DOHH2 (cell line): ENCODE results near the gene PAX2.

ENCODE experiments used
- H3F3A ChIP-seq: fragments of 200-600 bp; sonication (generic), shearing (Covaris generic); 2 replicates; pipeline ENCODE4 v1.6.0; 2016; ENCODE audit warnings: antibody characterized with exemption, mild to moderate bottlenecking; ENCODE audit not compliant: control insufficient read depth, insufficient read depth
- H3K27ac ChIP-seq: fragments of 200-600 bp; sonication (generic); 2 replicates; pipeline ENCODE4 v1.5.1; 2014; ENCODE audit warnings: low read depth, mild to moderate bottlenecking, low read length, moderate library complexity
- H3K27me3 ChIP-seq: fragments of 200-600 bp; sonication (generic); 2 replicates; pipeline ENCODE4 v1.6.1; 2014; ENCODE audit warnings: mild to moderate bottlenecking, low read length, mixed read lengths; ENCODE audit not compliant: control insufficient read depth
- H3K36me3 ChIP-seq: fragments of 200-600 bp; sonication (generic); 2 replicates; pipeline ENCODE4 v1.6.1; 2014; ENCODE audit warnings: mild to moderate bottlenecking, low read length, moderate library complexity, mixed read lengths; ENCODE audit not compliant: control insufficient read depth
- H3K4me1 ChIP-seq: fragments of 200-600 bp; sonication (generic); 2 replicates; pipeline ENCODE4 v1.6.1; 2014; ENCODE audit warnings: mild to moderate bottlenecking, low read length, mixed read lengths; ENCODE audit not compliant: control insufficient read depth
- H3K4me2 ChIP-seq: fragments of 200-600 bp; sonication (generic); 2 replicates; pipeline ENCODE4 v1.6.0; 2014; ENCODE audit warnings: mild to moderate bottlenecking, low read length, moderate library complexity
- H3K4me3 ChIP-seq: fragments of 200-600 bp; sonication (generic); 2 replicates; pipeline ENCODE4 v1.5.1; 2014; ENCODE audit warnings: mild to moderate bottlenecking, low read length, mixed read lengths
- H3K79me2 ChIP-seq: fragments of 200-600 bp; sonication (generic); 2 replicates; pipeline ENCODE4 v1.6.1; 2014; ENCODE audit warnings: mild to moderate bottlenecking, low read length, mixed read lengths; ENCODE audit not compliant: control insufficient read depth
- H3K9me2 ChIP-seq: fragments of 200-600 bp; sonication (generic); replicated peaks from 2 replicates; pipeline ENCODE4 v1.6.1; 2014; ENCODE audit warnings: mild to moderate bottlenecking, low read length, mixed read lengths; ENCODE audit not compliant: control insufficient read depth
- H3K9me3 ChIP-seq: fragments of 200-600 bp; sonication (generic); 2 replicates; pipeline ENCODE4 v1.6.1; 2014; ENCODE audit warnings: antibody characterized with exemption, low read length, mixed read lengths; ENCODE audit not compliant: control insufficient read depth, insufficient read depth
- H4K20me1 ChIP-seq: fragments of 200-600 bp; sonication (generic); 2 replicates; pipeline ENCODE4 v1.6.0; 2014; ENCODE audit warnings: low read depth, mild to moderate bottlenecking, antibody characterized with exemption, low read length, moderate library complexity; ENCODE audit not compliant: control insufficient read depth, insufficient read depth
- CTCF ChIP-seq: fragments of 200-600 bp; sonication (generic); IDR thresholded peaks from one replicate; pipeline ENCODE4 v1.5.1; 2014; ENCODE audit warnings: antibody characterized with exemption, mild to moderate bottlenecking, low read depth, low read length; ENCODE audit not compliant: poor library complexity, severe bottlenecking
- EZH2phosphoT487 ChIP-seq: fragments of 200-600 bp; sonication (generic); IDR thresholded peaks from 2 replicates; pipeline ENCODE4 v1.6.1; 2017; ENCODE audit warnings: borderline replicate concordance, mild to moderate bottlenecking, antibody characterized with exemption, low read length, moderate library complexity, mixed read lengths

Gene PAX2

DNA sequence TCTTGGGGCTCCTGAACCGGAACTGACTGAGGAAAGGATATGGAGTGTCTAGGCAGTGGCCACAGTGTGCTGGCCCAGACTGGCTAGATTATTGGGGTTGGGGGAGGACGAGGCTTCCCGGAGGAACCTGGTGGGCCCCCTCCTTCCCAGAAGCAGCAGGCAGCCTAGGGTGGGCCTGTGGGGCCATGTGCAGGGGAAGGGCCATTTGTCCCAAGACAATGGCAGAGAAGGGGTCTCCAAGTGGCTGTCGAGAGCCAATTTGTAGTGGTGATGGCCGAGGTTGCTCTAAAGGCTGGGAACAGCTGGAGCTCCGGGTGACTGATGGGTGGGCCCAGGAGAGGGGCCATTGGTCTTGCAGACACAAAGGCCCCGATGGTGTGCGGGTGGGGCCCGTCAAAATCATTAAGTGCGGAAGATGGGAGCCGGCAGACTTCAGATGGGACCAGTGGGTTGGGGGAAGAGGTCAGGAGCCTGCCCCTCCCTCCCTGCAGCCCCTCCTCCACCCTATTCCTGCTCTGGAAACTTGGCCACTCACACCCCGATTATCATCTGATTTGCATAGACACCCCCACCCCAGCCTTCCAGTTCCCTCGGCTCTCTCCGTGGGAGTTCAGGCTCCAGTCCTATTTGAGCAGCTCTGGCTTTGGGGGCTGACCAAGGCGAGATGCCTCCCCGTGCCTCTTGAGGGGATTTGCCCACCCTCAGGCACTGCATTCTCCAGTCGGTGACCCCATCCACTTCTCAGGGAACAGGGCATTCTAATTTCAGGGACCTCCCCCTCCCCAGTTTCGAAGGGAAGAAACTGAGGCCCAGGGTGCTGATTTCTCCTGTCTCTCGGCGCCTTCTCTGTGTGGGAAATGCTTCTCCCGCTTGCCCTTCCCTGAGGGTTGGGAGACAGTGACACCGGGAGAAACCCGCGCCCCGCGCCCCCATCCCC, 36.0 kb upstream of the PAX2 start:
- Histone ChIP-seq H3K4me1 (no peaks in the 10 kb centered on the region), H3K4me3 (no peak overlapping the region), H3K79me2 (no peaks in the 10 kb centered on the region), H3K27me3 (peaks cover 27% of the 10 kb centered on the region), H3F3A (no peaks in the 10 kb centered on the region), H3K9me2 (no peaks in the 10 kb centered on the region), H3K27ac (no peak overlapping the region), H3K4me2 (no peak overlapping the region), H3K36me3 (no peaks in the 10 kb centered on the region), H3K9me3 (no peaks in the 10 kb centered on the region), H4K20me1 (no peaks in the 10 kb centered on the region)
- TF ChIP-seq EZH2phosphoT487 (no peak), CTCF (no peak)

DNA sequence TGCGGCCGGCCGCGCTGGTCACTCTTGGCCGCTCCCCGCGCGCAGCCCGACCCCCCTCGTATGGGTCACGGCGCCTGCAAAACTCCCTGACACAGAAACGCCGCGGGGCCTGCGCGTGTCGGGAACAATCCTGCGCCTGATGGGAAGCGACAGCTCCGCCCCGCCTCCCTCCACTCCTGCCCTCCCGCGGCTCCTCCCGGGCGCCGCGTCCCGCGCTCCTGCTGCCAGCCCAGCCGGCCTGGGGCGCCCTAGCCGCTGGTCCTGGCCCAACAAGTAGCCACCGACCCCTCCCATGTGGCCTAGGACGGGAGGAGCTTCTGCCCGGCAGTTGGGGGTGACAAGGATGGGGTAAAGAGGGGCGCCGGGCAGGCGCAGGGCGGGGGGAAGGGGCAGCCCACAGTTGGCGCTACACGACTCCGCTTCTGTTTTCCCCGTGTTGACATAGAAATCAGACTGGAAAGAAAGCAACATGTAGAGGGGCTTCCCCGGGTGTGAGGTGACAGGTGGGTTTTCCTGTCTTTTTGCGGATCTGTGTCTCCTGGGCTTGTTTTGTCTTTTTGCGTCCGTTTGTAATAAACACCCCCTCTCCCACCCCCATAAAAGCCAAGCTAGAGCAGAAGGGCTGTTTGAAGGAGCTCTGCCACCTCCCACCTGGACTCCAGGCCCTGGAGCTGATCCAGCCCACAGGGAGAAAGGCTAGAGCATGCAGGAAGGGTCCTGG, 35.1 kb upstream of the PAX2 start:
- no peaks in the 10 kb centered on the region for H3K36me3 ChIP-seq
- no peak overlapping the region for H3K4me3 ChIP-seq
- no peaks in the 10 kb centered on the region for H3K79me2 ChIP-seq
- TF ChIP-seq CTCF (no peak), EZH2phosphoT487 (no peak)
- H3K4me2 ChIP-seq, result no peak overlapping the region
- no peaks in the 10 kb centered on the region for H3F3A ChIP-seq
- H3K9me2 ChIP-seq, result no peaks in the 10 kb centered on the region
- H3K27me3 ChIP-seq, result peaks cover 27% of the 10 kb centered on the region
- H3K9me3 ChIP-seq, result no peaks in the 10 kb centered on the region
- no peaks in the 10 kb centered on the region for H4K20me1 ChIP-seq
- no peak overlapping the region for H3K27ac ChIP-seq
- no peaks in the 10 kb centered on the region for H3K4me1 ChIP-seq

DNA sequence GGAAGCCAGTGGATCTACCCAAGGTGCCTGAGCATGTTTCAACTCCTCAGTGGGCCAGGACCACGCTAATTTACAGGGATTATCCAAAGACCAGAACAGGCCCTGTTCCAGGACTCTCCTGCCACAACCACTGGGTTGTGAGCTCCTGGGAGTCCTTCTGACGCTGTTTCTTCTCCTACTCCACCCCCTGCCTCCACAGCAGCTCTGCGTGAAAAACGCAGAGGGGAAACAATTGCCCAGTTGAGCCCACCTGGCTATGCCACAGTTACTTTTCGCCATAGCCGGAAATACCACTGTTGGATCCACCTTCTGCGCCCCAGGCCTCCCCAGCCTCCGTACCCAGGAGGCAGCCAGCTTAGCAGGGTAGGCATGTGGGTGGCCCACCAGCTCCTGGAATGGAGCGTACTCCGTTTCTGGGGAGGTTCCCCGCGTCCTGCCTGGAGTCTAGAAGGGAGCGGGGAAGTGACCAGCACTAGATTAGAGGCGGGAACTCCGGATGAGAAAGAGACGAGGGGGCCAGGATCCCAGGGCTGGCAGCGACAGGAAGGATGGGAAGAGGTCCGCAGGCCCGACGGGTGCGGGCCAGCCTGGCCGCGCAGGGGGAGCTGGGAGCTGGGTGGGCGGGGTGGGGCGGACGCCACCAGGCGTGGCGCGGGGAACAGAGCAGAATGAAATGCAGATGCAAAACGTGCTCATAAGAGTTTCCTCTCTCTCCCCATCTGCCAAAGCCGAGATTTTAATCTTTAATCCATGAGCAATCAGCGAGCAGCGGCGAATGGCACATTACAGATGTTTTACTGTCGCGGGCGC, 32.1 kb upstream of the PAX2 start:
- Histone ChIP-seq H3K79me2 (no peaks in the 10 kb centered on the region), H3K27ac (no peak overlapping the region), H3K4me1 (no peaks in the 10 kb centered on the region), H3K9me3 (no peaks in the 10 kb centered on the region), H3K27me3 (peaks cover 47% of the 10 kb centered on the region), H3K9me2 (no peaks in the 10 kb centered on the region), H3K36me3 (no peaks in the 10 kb centered on the region), H4K20me1 (no peaks in the 10 kb centered on the region), H3K4me2 (no peak overlapping the region), H3K4me3 (no peak overlapping the region), H3F3A (no peaks in the 10 kb centered on the region)
- TF ChIP-seq EZH2phosphoT487 (no peak), CTCF (no peak)
